Endothelial cell of umbilical vein (primary cell): ENCODE results near the gene CLASRP. TPM values are rescaled to one million over a fixed set of nuclear protein-coding genes. Genes with fewer than 3 reads are reported as not detected.

Experiments used
- BruUV-seq: library from RNA; stranded (reverse); fragments of 400-500 nt; replicated peaks from 2 replicates; lab custom pipeline; 2021; lab: Mats Ljungman, UMichigan
- CTCF ChIA-PET: fragments of 300-600, 350-600 bp; sonication (Branson Sonifier 250); formaldehyde crosslinking; loops from one replicate; lab custom pipeline; 2021; ENCODE audit warnings: antibody characterized with exemption, inconsistent platforms; lab: Charles Lee
- POLR2A ChIA-PET: fragments of 300-600, 350-600 bp; sonication (Branson Sonifier 250); formaldehyde crosslinking; loops from one replicate; lab custom pipeline; 2021; ENCODE audit warnings: antibody characterized with exemption, inconsistent platforms; lab: Charles Lee
- DNase-seq: peaks from one replicate; pipeline ENCODE4 v3.0.0-alpha.2; 2011; ENCODE audit warnings: low read depth, low spot score
- FAIRE-seq: peaks from 2 replicates; lab custom pipeline; 2011; peaks lifted over from hg19 to GRCh38; lab: Jason Lieb, UNC
- H2AFZ ChIP-seq: 2 replicates; pipeline ENCODE4 v1.6.0; 2012; ENCODE audit warnings: low read depth, low read length, control low read depth, inconsistent platforms
- H3K27ac ChIP-seq: 2 replicates; pipeline ENCODE4 v1.5.1; 2011; ENCODE audit warnings: low read depth, mild to moderate bottlenecking, control low read depth, low read length, moderate library complexity; ENCODE audit not compliant: insufficient read depth
- H3K27me3 ChIP-seq, 2 experiments: 2 replicates each; pipeline versions ENCODE4 v1.6.0 to v1.6.1; 2011; ENCODE audit warnings: low read length in 2 of 2, mixed read lengths in 1 of 2; ENCODE audit not compliant: control insufficient read depth in 2 of 2, insufficient read depth in 2 of 2
- H3K36me3 ChIP-seq, 2 experiments: 2 replicates in 1 of 2; 3 replicates in 1 of 2; pipeline ENCODE4 v1.5.1; 2011; ENCODE audit warnings: low read length in 2 of 2, mild to moderate bottlenecking in 1 of 2, moderate library complexity in 1 of 2; ENCODE audit not compliant: control insufficient read depth in 2 of 2, insufficient read depth in 2 of 2; ENCODE audit errors: extremely low read depth in 1 of 2
- H3K4me1 ChIP-seq: 3 replicates; pipeline ENCODE4 v1.5.1; 2011; ENCODE audit warnings: mild to moderate bottlenecking, low read length; ENCODE audit not compliant: control insufficient read depth, insufficient read depth; ENCODE audit errors: extremely low read depth
- H3K4me2 ChIP-seq: 2 replicates; pipeline ENCODE4 v1.6.1; 2011; ENCODE audit warnings: low read length, control low read depth, mixed read lengths; ENCODE audit not compliant: insufficient read depth
- H3K4me3 ChIP-seq, 3 experiments: fragments of 200-600 bp in 1 of 3; sonication (generic), shearing (Covaris generic) in 1 of 3; replicated peaks in 1 of 3; 2 replicates each; pipeline ENCODE4 v1.5.1; 2011 to 2016; ENCODE audit warnings: control low read depth in 3 of 3, low read length in 3 of 3, mild to moderate bottlenecking in 2 of 3, inconsistent platforms in 1 of 3, low read depth in 1 of 3, moderate library complexity in 1 of 3; ENCODE audit not compliant: insufficient read depth in 1 of 3
- H3K79me2 ChIP-seq: 2 replicates; pipeline ENCODE4 v1.6.0; 2012; ENCODE audit warnings: low read length, inconsistent platforms; ENCODE audit not compliant: control insufficient read depth, insufficient read depth
- H3K9ac ChIP-seq: replicated peaks from 2 replicates; pipeline ENCODE3; 2011; ENCODE audit warnings: low read length, control low read depth; ENCODE audit not compliant: insufficient read depth; ENCODE audit errors: extremely low read depth
- H3K9me1 ChIP-seq: replicated peaks from 3 replicates; pipeline ENCODE4 v1.6.0; 2011; ENCODE audit warnings: mild to moderate bottlenecking, low read length; ENCODE audit not compliant: control insufficient read depth, insufficient read depth; ENCODE audit errors: extremely low read depth
- H3K9me3 ChIP-seq: replicated peaks from 2 replicates; pipeline ENCODE4 v1.5.1; 2012; ENCODE audit warnings: low read length, inconsistent platforms; ENCODE audit not compliant: control insufficient read depth, insufficient read depth
- H4K20me1 ChIP-seq: replicated peaks from 2 replicates; pipeline ENCODE3; 2011; ENCODE audit warnings: mild to moderate bottlenecking, low read length; ENCODE audit not compliant: control insufficient read depth, insufficient read depth; ENCODE audit errors: extremely low read depth
- FOS ChIP-seq: IDR thresholded peaks from 2 replicates; pipeline ENCODE4 v1.6.1; 2011; ENCODE audit warnings: mild to moderate bottlenecking, low read length, moderate library complexity, borderline replicate concordance; ENCODE audit not compliant: insufficient read depth
- MYC ChIP-seq: IDR thresholded peaks from one replicate; pipeline ENCODE4 v1.6.1; 2011; ENCODE audit warnings: mild to moderate bottlenecking, low read depth, low read length
- POLR2A ChIP-seq: IDR thresholded peaks from 2 replicates; pipeline ENCODE4 v1.6.1; 2012; ENCODE audit warnings: low read depth, mild to moderate bottlenecking, control low read depth, low read length
- dilution Hi-C: fragments of 300-500 bp; cut with MboI; formaldehyde crosslinking; loops from one replicate; pipeline ENCODE4 v1.15.0; 2019; ENCODE audit warnings: low sequenced_read_pairs; ENCODE audit not compliant: extremely low pct_ligation_motif_present
- intact Hi-C: fragments of 100-400 bp; cut with micrococcal nuclease; formaldehyde crosslinking; loops from one replicate; pipeline ENCODE4 v1.10.0; 2022
- polyA plus RNA-seq, 4 experiments: library from polyadenylated mRNA; depleted of rRNA in 3 of 4; stranded (reverse) in 3 of 4; unstranded in 1 of 4; fragments of >200 nt; gene quantifications; 2 replicates each; pipeline versions ENCODE4 v1.2.1 to v1.2.3, GENCODE V29; 2011 to 2012; ENCODE audit warnings: missing spikeins in 1 of 4
- total RNA-seq: library from RNA; stranded (reverse); gene quantifications from 2 replicates; pipeline ENCODE4 v1.2.3, GENCODE V29; 2021
- TF ChIP-seq, protein P1 (sequence below): IDR thresholded peaks from 2 replicates; pipeline ENCODE4 v1.6.1; 2011; ENCODE audit not compliant: insufficient read depth, insufficient read length

CLASRP gene
- total and polyA plus RNA-seq, 2 donors (not counting 3 experiments of a cell fraction or from before 2014, with no cell fraction given), result 40.7 to 70.7 TPM

DNA sequence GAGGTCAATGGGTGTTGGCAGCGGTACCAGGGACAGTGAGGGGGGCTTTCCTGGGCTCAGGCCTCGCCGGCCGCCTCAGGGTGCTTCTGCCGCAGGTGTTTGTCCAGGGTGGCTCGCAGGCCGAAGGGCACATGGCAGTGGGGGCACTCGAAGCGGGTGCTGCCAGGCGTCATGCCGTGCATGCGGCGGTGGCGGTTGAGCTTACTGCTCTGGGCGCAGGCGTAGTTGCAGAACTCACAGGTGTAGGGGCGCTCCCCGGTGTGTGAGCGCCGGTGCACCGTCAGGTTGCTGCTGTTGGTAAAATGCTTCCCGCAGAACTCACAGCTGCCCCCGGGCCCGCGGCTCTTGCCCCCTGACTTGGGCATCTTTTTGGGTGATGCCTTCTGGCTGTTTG, 32.7 kb downstream of the CLASRP start:
- BruUV-seq, result no TSS peak
- TF ChIP-seq FOS (no peak), POLR2A (no peak)
- TF ChIP-seq, protein P1, sequence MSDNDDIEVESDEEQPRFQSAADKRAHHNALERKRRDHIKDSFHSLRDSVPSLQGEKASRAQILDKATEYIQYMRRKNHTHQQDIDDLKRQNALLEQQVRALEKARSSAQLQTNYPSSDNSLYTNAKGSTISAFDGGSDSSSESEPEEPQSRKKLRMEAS, result no peak
- FAIRE-seq (no peak), DNase-seq (no peak)
- no peak overlapping the region for H3K4me2 ChIP-seq
- no peaks in the 10 kb centered on the region for H3K9me3 ChIP-seq
- intact Hi-C loops (no loop called here), dilution Hi-C loops (no loop called here)
- no peaks in the 10 kb centered on the region for H3K9me1 ChIP-seq
- H3K36me3 ChIP-seq, result peaks cover 2 to 29% of the 10 kb centered on the region in 2 experiments
- ChIA-PET CTCF (interaction anchor here (2.1 kb wide), 1 partner anchor 12 kb away, joined by 13 read pairs; no protein-coding TSS in a partner anchor), POLR2A (interaction anchor here (1.1 kb wide), 1 partner anchor 8 kb away, joined by 3 read pairs; no protein-coding TSS in a partner anchor)
- no peaks in the 10 kb centered on the region for H3K27me3 ChIP-seq
- H2AFZ ChIP-seq, result no peak overlapping the region
- no peaks in the 10 kb centered on the region for H3K79me2 ChIP-seq
- no peak overlapping the region for H3K27ac ChIP-seq
- no peaks in the 10 kb centered on the region for H4K20me1 ChIP-seq
- no peak overlapping the region for H3K4me3 ChIP-seq
- no peak overlapping the region for H3K9ac ChIP-seq
- H3K4me1 ChIP-seq, result peaks cover 2% of the 10 kb centered on the region

DNA sequence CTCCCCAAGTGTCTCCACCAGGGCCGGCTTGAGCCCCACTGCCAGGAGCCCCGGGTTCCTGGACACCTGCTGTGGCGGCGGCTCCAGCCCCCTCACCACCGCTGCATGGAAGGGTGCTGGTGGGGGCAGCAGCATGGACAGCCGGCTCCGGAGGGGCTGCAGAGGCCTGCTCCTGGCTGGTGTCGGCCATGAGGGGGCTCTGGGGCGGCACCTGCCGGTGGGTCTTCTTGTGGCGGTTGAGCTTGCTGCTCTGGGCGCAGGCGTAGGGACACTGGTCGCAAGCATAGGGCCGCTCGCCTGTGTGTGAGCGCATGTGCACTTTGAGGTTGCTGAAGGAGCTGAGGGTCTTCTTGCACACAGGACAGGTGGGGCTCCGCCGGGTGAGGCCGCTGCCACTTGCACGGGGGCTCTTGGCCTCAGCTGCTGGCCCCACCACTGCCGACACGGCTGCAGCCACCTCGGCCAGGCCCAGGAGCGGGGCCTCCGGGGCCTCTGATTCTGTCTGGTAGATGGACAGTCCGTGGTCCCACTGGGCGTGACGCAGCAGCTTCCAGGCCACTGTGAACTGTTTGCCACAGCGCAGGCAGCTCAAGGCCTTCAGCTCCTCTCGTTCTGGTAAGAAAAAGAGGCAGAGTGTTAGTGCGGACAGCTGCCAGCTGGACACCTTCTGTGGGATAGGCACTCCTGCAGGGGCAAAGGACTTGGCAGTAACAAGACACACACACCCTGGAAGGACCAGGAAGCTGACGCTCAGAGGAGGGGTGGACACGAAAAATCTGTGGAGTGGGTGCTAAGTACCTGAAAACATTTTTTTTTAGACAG, 33.3 kb downstream of the CLASRP start:
- no peak overlapping the region for H3K9ac ChIP-seq
- CTCF ChIA-PET, result interaction anchor here (1.7 to 2.1 kb wide), 2 partner anchors 13 to 28 kb away, joined by 3 to 13 read pairs; no protein-coding TSS in a partner anchor
- BruUV-seq, result no TSS peak
- no peaks in the 10 kb centered on the region for H3K27me3 ChIP-seq
- no peaks in the 10 kb centered on the region for H3K9me3 ChIP-seq
- no peak overlapping the region for H2AFZ ChIP-seq
- POLR2A ChIA-PET, result interaction anchor here (1.1 kb wide), 1 partner anchor 9 kb away, joined by 3 read pairs; no protein-coding TSS in a partner anchor
- no peak overlapping the region for H3K4me3 ChIP-seq
- H3K9me1 ChIP-seq, result no peaks in the 10 kb centered on the region
- H3K27ac ChIP-seq, result no peak overlapping the region
- H3K36me3 ChIP-seq, result peaks cover 2 to 24% of the 10 kb centered on the region in 2 experiments
- intact Hi-C loops, result no loop called here
- no peaks in the 10 kb centered on the region for H3K79me2 ChIP-seq
- no peak for DNase-seq
- FAIRE-seq, result no peak
- dilution Hi-C loops, result no loop called here
- H3K4me1 ChIP-seq, result peaks cover 5% of the 10 kb centered on the region
- TF ChIP-seq, protein P1, result no peak
- TF ChIP-seq MYC (no peak), FOS (no peak)
- no peaks in the 10 kb centered on the region for H4K20me1 ChIP-seq
- H3K4me2 ChIP-seq, result no peak overlapping the region
